ENCODE data around the gene ATG16L2. TPM values are rescaled to one million over a fixed set of nuclear protein-coding genes. Genes with fewer than 3 reads are reported as not detected.

The ATG16L2 gene
- total and polyA plus RNA-seq, 4 donors: 42.6 to 86.0 (median 61.4) TPM

DNA sequence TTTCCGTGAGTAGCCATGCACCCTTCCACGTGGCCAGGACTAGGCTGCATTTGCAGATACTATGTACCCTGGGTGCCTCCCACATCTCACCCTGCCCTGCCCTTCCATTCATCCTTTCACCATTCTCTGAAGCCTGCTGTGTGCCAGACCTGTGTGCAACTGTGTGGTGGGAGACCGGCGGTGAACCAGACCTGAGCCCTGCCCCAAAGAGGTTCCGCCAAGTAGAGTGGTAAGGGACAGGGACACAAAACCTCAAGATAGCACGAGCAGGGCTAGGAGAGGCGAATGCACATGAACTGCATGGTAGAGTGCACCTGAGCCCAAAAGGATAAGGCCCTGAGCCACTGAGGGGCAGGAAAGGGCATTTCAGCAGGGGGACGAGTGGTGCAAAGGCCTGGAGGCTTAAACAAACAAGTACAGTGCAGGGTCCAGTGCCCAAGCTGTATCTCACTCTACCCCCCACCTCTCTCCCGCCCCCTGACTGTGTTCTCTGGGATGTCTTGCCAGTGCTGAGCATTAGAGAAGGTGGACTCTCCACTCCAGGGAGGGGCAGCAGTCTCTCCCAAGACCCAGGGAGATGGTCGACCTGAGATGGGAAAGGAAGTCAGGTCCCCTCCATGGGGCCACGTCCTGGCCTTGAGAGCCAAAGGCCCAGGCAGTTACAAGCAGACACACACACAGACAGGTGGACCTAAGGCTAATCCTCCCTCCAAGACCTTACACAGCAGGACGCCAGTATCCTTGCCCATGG lies 47.9 kb upstream of the ATG16L2 start:
- TF ChIP-seq, protein P1, sequence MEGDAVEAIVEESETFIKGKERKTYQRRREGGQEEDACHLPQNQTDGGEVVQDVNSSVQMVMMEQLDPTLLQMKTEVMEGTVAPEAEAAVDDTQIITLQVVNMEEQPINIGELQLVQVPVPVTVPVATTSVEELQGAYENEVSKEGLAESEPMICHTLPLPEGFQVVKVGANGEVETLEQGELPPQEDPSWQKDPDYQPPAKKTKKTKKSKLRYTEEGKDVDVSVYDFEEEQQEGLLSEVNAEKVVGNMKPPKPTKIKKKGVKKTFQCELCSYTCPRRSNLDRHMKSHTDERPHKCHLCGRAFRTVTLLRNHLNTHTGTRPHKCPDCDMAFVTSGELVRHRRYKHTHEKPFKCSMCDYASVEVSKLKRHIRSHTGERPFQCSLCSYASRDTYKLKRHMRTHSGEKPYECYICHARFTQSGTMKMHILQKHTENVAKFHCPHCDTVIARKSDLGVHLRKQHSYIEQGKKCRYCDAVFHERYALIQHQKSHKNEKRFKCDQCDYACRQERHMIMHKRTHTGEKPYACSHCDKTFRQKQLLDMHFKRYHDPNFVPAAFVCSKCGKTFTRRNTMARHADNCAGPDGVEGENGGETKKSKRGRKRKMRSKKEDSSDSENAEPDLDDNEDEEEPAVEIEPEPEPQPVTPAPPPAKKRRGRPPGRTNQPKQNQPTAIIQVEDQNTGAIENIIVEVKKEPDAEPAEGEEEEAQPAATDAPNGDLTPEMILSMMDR (IDR thresholded peaks at IDR 0.05; ENCODE audit: control extremely low read depth, extremely low read depth): no peak
- no peaks in the 10 kb centered on the region for H3K36me3 ChIP-seq (ENCODE audit: control insufficient read depth in 4 of 4, insufficient read depth in 4 of 4, low read length in 4 of 4)
- H3K9me3 ChIP-seq (ENCODE audit: control insufficient read depth in 4 of 4, insufficient read depth in 3 of 4, low read length in 3 of 4): no peaks in the 10 kb centered on the region
- no peak overlapping the region for H3K4me3 ChIP-seq
- H3K9ac ChIP-seq (ENCODE audit: insufficient read depth in 1 of 2, low read length in 2 of 2): no peak overlapping the region
- H3K27ac ChIP-seq (ENCODE audit: low read depth in 1 of 2, low read length in 1 of 2): no peak overlapping the region
- 81 to 89% methylated on average over 12 of the region's 12 CpGs for WGBS, 2 donors
- no peak for DNase-seq
- no peaks in the 10 kb centered on the region for H3K27me3 ChIP-seq (ENCODE audit: control insufficient read depth in 3 of 3, insufficient read depth in 3 of 3, low read length in 2 of 3)
- H3K4me1 ChIP-seq (ENCODE audit: control insufficient read depth in 5 of 5, insufficient read depth in 5 of 5, low read length in 5 of 5): peaks cover 0 to 7% (median 0%) of the 10 kb centered on the region in 5 donors
- no peak for ATAC-seq (ENCODE audit: insufficient read depth, low FRiP score)

DNA sequence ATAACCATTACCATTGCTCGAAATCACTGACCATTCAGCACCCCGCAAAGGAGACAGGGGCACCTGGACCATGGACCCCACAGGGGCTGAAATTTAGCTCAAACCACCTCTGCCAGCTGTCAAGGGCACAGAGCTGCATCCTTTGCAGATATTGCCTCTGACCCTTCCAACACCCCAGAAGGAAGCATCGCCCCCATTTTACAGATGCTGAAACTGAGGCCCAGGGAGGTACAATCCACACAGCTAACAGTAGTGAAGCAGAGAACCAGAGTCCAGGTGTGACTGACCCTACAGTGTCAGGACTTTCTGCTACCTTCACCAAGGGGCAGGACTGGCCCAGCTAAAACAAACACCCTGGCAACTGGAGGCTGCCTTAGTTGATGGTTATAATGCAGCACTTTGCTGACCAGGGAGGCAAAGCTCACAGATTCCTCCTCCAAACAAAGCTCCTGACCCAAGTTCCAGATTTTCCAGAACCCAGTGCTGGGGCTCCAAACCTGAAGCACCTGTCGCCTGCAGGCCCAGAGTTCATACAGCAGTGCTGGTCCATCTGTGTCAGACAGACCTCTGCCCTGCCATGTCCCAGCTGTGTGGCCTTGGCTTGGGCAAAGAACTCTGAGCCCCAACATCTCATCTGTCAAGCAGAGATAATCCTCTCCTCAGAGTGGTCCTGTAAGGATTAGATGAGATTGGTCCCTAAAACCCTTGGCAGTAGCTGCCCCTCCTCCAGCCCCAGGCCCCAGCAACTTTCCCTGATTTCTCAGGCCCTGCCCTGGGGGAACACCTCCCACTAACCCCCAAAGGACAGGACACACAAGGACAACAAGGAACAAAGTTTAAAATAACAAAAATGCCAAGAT lies 46.8 kb upstream of the ATG16L2 start:
- DNase-seq (no peak), ATAC-seq (ENCODE audit: insufficient read depth, low FRiP score) (no peak)
- H3K4me1 ChIP-seq (ENCODE audit: control insufficient read depth in 5 of 5, insufficient read depth in 5 of 5, low read length in 5 of 5): peaks cover 0 to 7% (median under 1%) of the 10 kb centered on the region in 5 donors
- TF ChIP-seq, protein P1 (IDR thresholded peaks at IDR 0.05; ENCODE audit: control extremely low read depth, extremely low read depth): no peak
- H3K9ac ChIP-seq (ENCODE audit: insufficient read depth in 1 of 2, low read length in 2 of 2): no peak overlapping the region
- no peak overlapping the region for H3K4me3 ChIP-seq
- WGBS, 2 donors: 96 to 99% methylated on average over 4 of the region's 4 CpGs
- peaks cover 0 to 1% (median 0%) of the 10 kb centered on the region in 4 donors for H3K9me3 ChIP-seq (ENCODE audit: control insufficient read depth in 4 of 4, insufficient read depth in 3 of 4, low read length in 3 of 4)
- no peaks in the 10 kb centered on the region for H3K27me3 ChIP-seq (ENCODE audit: control insufficient read depth in 3 of 3, insufficient read depth in 3 of 3, low read length in 2 of 3)
- H3K27ac ChIP-seq (ENCODE audit: low read depth in 1 of 2, low read length in 1 of 2): no peak overlapping the region
- H3K36me3 ChIP-seq (ENCODE audit: control insufficient read depth in 4 of 4, insufficient read depth in 4 of 4, low read length in 4 of 4): no peaks in the 10 kb centered on the region

GRCh38 chr11:72768581-72768980 lies 45.6 kb upstream of the ATG16L2 start:
- Histone ChIP-seq H3K27ac (ENCODE audit: low read depth in 1 of 2, low read length in 1 of 2) (no peak overlapping the region), H3K9ac (ENCODE audit: insufficient read depth in 1 of 2, low read length in 2 of 2) (no peak overlapping the region), H3K27me3 (ENCODE audit: control insufficient read depth in 3 of 3, insufficient read depth in 3 of 3, low read length in 2 of 3) (no peaks in the 10 kb centered on the region), H3K36me3 (ENCODE audit: control insufficient read depth in 4 of 4, insufficient read depth in 4 of 4, low read length in 4 of 4) (no peaks in the 10 kb centered on the region), H3K9me3 (ENCODE audit: control insufficient read depth in 4 of 4, insufficient read depth in 3 of 4, low read length in 3 of 4) (peaks cover 0 to 1% (median 0%) of the 10 kb centered on the region in 4 donors), H3K4me1 (ENCODE audit: control insufficient read depth in 5 of 5, insufficient read depth in 5 of 5, low read length in 5 of 5) (peaks cover 0 to 12% (median 8%) of the 10 kb centered on the region in 5 donors), H3K4me3 (no peak overlapping the region)
- ATAC-seq (ENCODE audit: insufficient read depth, low FRiP score) (no peak), DNase-seq (no peak)
- 93 to 94% methylated on average over 3 of the region's 3 CpGs for WGBS, 2 donors
- TF ChIP-seq, protein P1 (IDR thresholded peaks at IDR 0.05; ENCODE audit: control extremely low read depth, extremely low read depth): no peak

All from lung (tissue), 12 donors.